HepG2 (cell line): ENCODE data around the gene ALLC. TPM values are rescaled to one million over a fixed set of nuclear protein-coding genes. Genes with fewer than 3 reads are reported as not detected.
A peak's percentile ranks its signal among the peaks of the same experiment; 100 is the strongest.
"Not testable (repeated sequence)": the region's sequence is repeated elsewhere in the genome, so short reads cannot be mapped to it uniquely, and the experiment has no call there.

Experiments used
- ATAC-seq: fragments of 200-7000 bp; cut with Tn5 transposase; 3 replicates; pipeline ENCODE4 v1.9.1; 2020; ENCODE audit warnings: mild to moderate bottlenecking, moderate library complexity
- BruUV-seq: library from RNA; stranded (reverse); fragments of 400-500 nt; replicated peaks from 2 replicates; lab custom pipeline; 2021; lab: Mats Ljungman, UMichigan
- CTCF ChIA-PET: fragments of 300-600 bp; formaldehyde crosslinking; extraction: SDS; loops from one replicate; lab custom pipeline; 2021; ENCODE audit warnings: low total read pairs, inconsistent platforms, low intra/inter-chr PET ratio; lab: Yijun Ruan, JAX
- POLR2A ChIA-PET: fragments of 350-600 bp; sonication (Branson Sonifier 250); formaldehyde crosslinking; loops from one replicate; lab custom pipeline; 2020; ENCODE audit warnings: antibody characterized with exemption, inconsistent platforms; lab: Yijun Ruan, JAX
- DNase-seq: peaks from one replicate; pipeline ENCODE4 v3.0.0-alpha.2; 2015; ENCODE audit warnings: low spot score
- FAIRE-seq: peaks from 3 replicates; lab custom pipeline; 2011; peaks lifted over from hg19 to GRCh38; lab: Jason Lieb, UNC
- H2AFZ ChIP-seq: one replicate; pipeline ENCODE4 v1.6.1; 2011; ENCODE audit warnings: low read length, inconsistent platforms
- H3K27ac ChIP-seq: fragments of 300-600 bp; 3 replicates; pipeline ENCODE4 v1.8.0; 2011; ENCODE audit warnings: mixed run types, mild to moderate bottlenecking, mixed read lengths, low read length, inconsistent platforms; ENCODE audit not compliant: insufficient read depth; ENCODE audit errors: extremely low read length
- H3K27me3 ChIP-seq, 2 experiments: fragments of 200-600 bp in 1 of 2; 2 replicates in 1 of 2; 3 replicates in 1 of 2; pipeline versions ENCODE4 v1.6.0 to v1.8.0; 2011; ENCODE audit warnings: low read length in 2 of 2, mild to moderate bottlenecking in 2 of 2, moderate library complexity in 2 of 2, inconsistent platforms in 1 of 2; ENCODE audit not compliant: insufficient read depth in 2 of 2, control insufficient read depth in 1 of 2
- H3K36me3 ChIP-seq, 2 experiments: fragments of 200-600 bp in 1 of 2; replicated peaks in 1 of 2; 2 replicates in 1 of 2; 3 replicates in 1 of 2; pipeline versions ENCODE4 v1.5.1 to v1.8.0; 2011; ENCODE audit warnings: low read length in 2 of 2, inconsistent platforms in 1 of 2; ENCODE audit not compliant: insufficient read depth in 2 of 2, control insufficient read depth in 1 of 2
- H3K4me1 ChIP-seq: 2 replicates; pipeline ENCODE4 v1.5.1; 2012; ENCODE audit warnings: low read length, inconsistent platforms; ENCODE audit not compliant: insufficient read depth
- H3K4me2 ChIP-seq: 2 replicates; pipeline ENCODE4 v1.6.0; 2011; ENCODE audit warnings: low read depth, low read length, inconsistent platforms
- H3K4me3 ChIP-seq, 3 experiments: fragments of 200-600 bp in 1 of 3; sonication (generic), shearing (Covaris generic) in 1 of 3; replicated peaks in 1 of 3; 2 replicates each; pipeline ENCODE4 v1.5.1; 2011 to 2016; ENCODE audit warnings: low read length in 3 of 3, inconsistent platforms in 2 of 3, low read depth in 2 of 3, mild to moderate bottlenecking in 2 of 3, control low read depth in 1 of 3, mixed read lengths in 1 of 3; ENCODE audit not compliant: insufficient read depth in 1 of 3
- H3K79me2 ChIP-seq: one replicate; pipeline ENCODE4 v1.6.1; 2011; ENCODE audit warnings: low read length, inconsistent platforms; ENCODE audit not compliant: insufficient read depth
- H3K9ac ChIP-seq: 2 replicates; pipeline ENCODE4 v1.6.0; 2011; ENCODE audit warnings: mild to moderate bottlenecking, low read depth, low read length, inconsistent platforms; ENCODE audit not compliant: insufficient read depth
- H3K9me3 ChIP-seq: 2 replicates; pipeline ENCODE4 v1.5.1; 2012; ENCODE audit warnings: mild to moderate bottlenecking, low read length
- H4K20me1 ChIP-seq: 2 replicates; pipeline ENCODE4 v1.6.0; 2011; ENCODE audit warnings: inconsistent platforms, mild to moderate bottlenecking, low read length, moderate library complexity; ENCODE audit not compliant: insufficient read depth
- JUNB ChIP-seq: sonication (generic); formaldehyde crosslinking; IDR thresholded peaks from 2 replicates; pipeline ENCODE4 v1.8.0; 2022; ENCODE audit warnings: missing genetic modification reagents, mild to moderate bottlenecking, borderline replicate concordance
- MAFF ChIP-seq: IDR thresholded peaks from 2 replicates; pipeline ENCODE4 v1.6.1; 2011; ENCODE audit warnings: low read depth, low read length, improper control_type of control experiment
- MAFK ChIP-seq, 2 experiments: IDR thresholded peaks in 1 of 2; conservative IDR thresholded peaks in 1 of 2; 2 replicates each; pipeline ENCODE4 v1.6.1; 2011; ENCODE audit warnings: improper control_type of control experiment in 2 of 2, low read length in 2 of 2
- PCBP1 ChIP-seq: fragments of 200-400 bp; formaldehyde crosslinking; IDR thresholded peaks from 2 replicates; pipeline ENCODE4 v1.6.1; 2017; ENCODE audit warnings: mild to moderate bottlenecking, low read depth, low read length, borderline replicate concordance
- SCMH1 ChIP-seq: sonication (generic); formaldehyde crosslinking; IDR thresholded peaks from 2 replicates; pipeline ENCODE4 v1.9.0; 2021; ENCODE audit warnings: missing genetic modification reagents, mild to moderate bottlenecking, borderline replicate concordance
- SRSF1 ChIP-seq: fragments of 200-400 bp; formaldehyde crosslinking; optimal IDR thresholded peaks from 2 replicates; pipeline ENCODE3; 2017; ENCODE audit warnings: mild to moderate bottlenecking, low read depth, low read length, moderate library complexity
- SRSF9 ChIP-seq: fragments of 200-400 bp; formaldehyde crosslinking; IDR thresholded peaks from 2 replicates; pipeline ENCODE4 v1.6.1; 2018; ENCODE audit warnings: borderline replicate concordance, mild to moderate bottlenecking, low read depth, low read length; ENCODE audit not compliant: insufficient read depth, poor library complexity, severe bottlenecking
- TOPORS ChIP-seq: sonication (generic); formaldehyde crosslinking; IDR thresholded peaks from 2 replicates; pipeline ENCODE4 v1.8.0; 2023; ENCODE audit warnings: mild to moderate bottlenecking, missing genetic modification reagents
- ZNF746 ChIP-seq: sonication (generic); formaldehyde crosslinking; IDR thresholded peaks from 2 replicates; pipeline ENCODE4 v1.8.0; 2022; ENCODE audit warnings: mild to moderate bottlenecking, missing genetic modification reagents
- WGBS: methylation state at CpG from one replicate; pipeline ENCODE4 v1.1.6; 2017; ENCODE audit warnings: low lambda C conversion rate; 5-methylcytosine and 5-hydroxymethylcytosine counted together
- in situ Hi-C: cut with HindIII; loops from 2 replicates; pipeline ENCODE4 v1.10.0; 2017; ENCODE audit warnings: low pct_unique_long_range_greater_than_20kb; ENCODE audit not compliant: extremely low pct_ligation_motif_present
- intact Hi-C: fragments of 100-400 bp; cut with micrococcal nuclease; formaldehyde crosslinking; loops from one replicate; pipeline ENCODE4 v1.10.0; 2022; ENCODE audit not compliant: unreplicated experiment
- polyA plus RNA-seq, 8 experiments: library from polyadenylated mRNA; depleted of rRNA in 3 of 8; stranded (reverse) in 7 of 8; unstranded in 1 of 8; fragments of >200 nt; fragmentation: Illumina TruSeq in 4 of 8; extraction: Trizol in 4 of 8; gene quantifications; 2 replicates each; pipeline versions ENCODE4 v1.2.1 to v1.2.3, GENCODE V29; 2011 to 2016; ENCODE audit warnings: low read depth in 4 of 8, missing spikeins in 1 of 8, mixed read lengths in 1 of 8; ENCODE audit not compliant: insufficient read depth in 1 of 8
- total RNA-seq, 5 experiments: library from RNA; depleted of rRNA; stranded (reverse); fragments of >200 nt; fragmentation: Illumina TruSeq; extraction: Trizol; gene quantifications; 2 replicates each; pipeline ENCODE4 v1.2.3, GENCODE V29; 2016; ENCODE audit warnings: low read depth in 1 of 5

The ALLC gene
- total and polyA plus RNA-seq, 2 of the 13 experiments (the other 11 are each of a cell fraction or from before 2014, with no cell fraction given): 0.08 to 0.11 TPM

- WGBS: 86% methylated on average over 25 of the region's 25 CpGs
Measured at GRCh38 chr2:3616435-3617197, 41.4 kb upstream of the ALLC start.

GRCh38 chr2:3617198-3617890, 40.7 kb upstream of the ALLC start:
- Histone ChIP-seq H4K20me1 (no peaks in the 10 kb centered on the region), H2AFZ (no peak overlapping the region), H3K27me3 (peaks cover 0 to 8% of the 10 kb centered on the region in 2 experiments; a peak in 2 of 5 replicates), H3K4me3 (no peak overlapping the region), H3K79me2 (no peaks in the 10 kb centered on the region), H3K9ac (no peak overlapping the region), H3K36me3 (no peaks in the 10 kb centered on the region), H3K4me1 (peaks cover 18% of the 10 kb centered on the region), H3K9me3 (peaks cover 6% of the 10 kb centered on the region; the same call in 1 of the 2 replicates), H3K27ac (no peak overlapping the region), H3K4me2 (no peak overlapping the region)
- CTCF ChIA-PET: no interaction called here
- no peak for FAIRE-seq
- WGBS: 84% methylated on average over 21 of the region's 21 CpGs
- in situ Hi-C loops (no loop called here), intact Hi-C loops (no loop called here)
- BruUV-seq: no TSS peak
- no peak for ATAC-seq
- POLR2A ChIA-PET: no interaction called here
- DNase-seq: no peak
- TF ChIP-seq SRSF1 (no peak), SCMH1 (CRISPR knock-in tag) (no peak), PCBP1 (no peak), JUNB (CRISPR knock-in tag) (no peak), TOPORS (CRISPR knock-in tag) (no peak), ZNF746 (CRISPR knock-in tag) (no peak), SRSF9 (no peak)

More at GRCh38 chr2:3616435-3617197, 41.4 kb upstream of the ALLC start:
- FAIRE-seq, H3K4me2 ChIP-seq, H3K4me3 ChIP-seq, intact Hi-C loops, H3K9ac ChIP-seq: not testable (repeated sequence)
- H3K4me1 ChIP-seq: peaks cover 18% of the 10 kb centered on the region
- TF ChIP-seq MAFF (peak; percentile 68), MAFK (conservative IDR thresholded peaks at IDR 0.05 in 1 of 2, IDR thresholded peaks at IDR 0.05 in 1 of 2; ENCODE audit: low read length in 2 of 2) (peak; percentile 73 to 81)
- TF ChIP-seq, all 625 proteins: peak for 2; not testable (repeated sequence) for 623
- H3K27ac ChIP-seq, in situ Hi-C loops, H2AFZ ChIP-seq, DNase-seq, H4K20me1 ChIP-seq, CTCF ChIA-PET, BruUV-seq, H3K27me3 ChIP-seq, H3K79me2 ChIP-seq, ATAC-seq, H3K36me3 ChIP-seq, H3K9me3 ChIP-seq, POLR2A ChIA-PET: not testable (repeated sequence)
